Activated CD4-positive, CD25-positive, alpha-beta regulatory T cell (primary cell): ENCODE data around the gene HS3ST2.
"Not testable (repeated sequence)": the region's sequence is repeated elsewhere in the genome, so short reads cannot be mapped to it uniquely, and the experiment has no call there.

Experiments
- DNase-seq, 4 experiments: peaks; one replicate each; lab custom pipeline; 2025; lab: John Stamatoyannopoulos, UW

Gene HS3ST2

GRCh38 chr16:22879466-22879865 lies 65.5 kb downstream of the HS3ST2 start:
- no peak for DNase-seq

- no peak for DNase-seq
Observed at GRCh38 chr16:22882981-22883380, 69.0 kb downstream of the HS3ST2 start.

- no peak for DNase-seq
Observed at GRCh38 chr16:22885951-22886350, 72.0 kb downstream of the HS3ST2 start.

GRCh38 chr16:22886927-22887326 lies 73.0 kb downstream of the HS3ST2 start:
- no peak for DNase-seq

- DNase-seq: no peak
Observed at GRCh38 chr16:22887445-22887844, 73.5 kb downstream of the HS3ST2 start.

- no peak for DNase-seq
Observed at GRCh38 chr16:22888791-22889190, 74.8 kb downstream of the HS3ST2 start.

- no peak for DNase-seq
Observed at GRCh38 chr16:22890976-22891375, 77.0 kb downstream of the HS3ST2 start.

- no peak for DNase-seq
Observed at GRCh38 chr16:22897184-22897583, 83.2 kb downstream of the HS3ST2 start.

- no peak for DNase-seq
Observed at GRCh38 chr16:22898131-22898530, 84.2 kb downstream of the HS3ST2 start.

GRCh38 chr16:22898874-22899348 lies 84.9 kb downstream of the HS3ST2 start:
- DNase-seq: no peak

- DNase-seq: not testable (repeated sequence)
Observed at GRCh38 chr16:22899567-22899966, 85.6 kb downstream of the HS3ST2 start.

GRCh38 chr16:22900863-22901262 lies 86.9 kb downstream of the HS3ST2 start:
- no peak for DNase-seq

- no peak for DNase-seq
Observed at GRCh38 chr16:22901563-22901962, 87.6 kb downstream of the HS3ST2 start.

- no peak for DNase-seq
Observed at GRCh38 chr16:22903716-22904115, 89.8 kb downstream of the HS3ST2 start.

- DNase-seq: no peak
Observed at GRCh38 chr16:22912654-22913053, 98.7 kb downstream of the HS3ST2 start.

GRCh38 chr16:22915003-22915402 lies 101.0 kb downstream of the HS3ST2 start:
- no peak for DNase-seq

- DNase-seq: no peak
Observed at GRCh38 chr16:22923491-22923890, 109.5 kb downstream of the HS3ST2 start.

GRCh38 chr16:22924492-22924891 lies 110.5 kb downstream of the HS3ST2 start:
- DNase-seq: no peak

GRCh38 chr16:22926105-22926751 lies 112.3 kb downstream of the HS3ST2 start:
- no peak for DNase-seq

GRCh38 chr16:22927306-22927705 lies 113.3 kb downstream of the HS3ST2 start:
- no peak for DNase-seq

- no peak for DNase-seq
Observed at GRCh38 chr16:22928882-22929435, 115.0 kb downstream of the HS3ST2 start.

GRCh38 chr16:22929461-22929860 lies 115.5 kb downstream of the HS3ST2 start:
- no peak for DNase-seq

GRCh38 chr16:22932032-22932771 lies 118.2 kb downstream of the HS3ST2 start:
- DNase-seq: no peak
